HFF-Myc (cell line): Measurements from ENCODE around the gene PRKAG2.

Experiments used
- DNase-seq: peaks from one replicate; pipeline ENCODE4 v3.0.0-alpha.2; 2011; ENCODE audit warnings: low read depth; ENCODE audit errors: extremely low read depth
- H3K4me3 ChIP-seq: replicated peaks from 2 replicates; pipeline ENCODE4 v1.5.1; 2011; ENCODE audit warnings: low read depth, mild to moderate bottlenecking, control low read depth, low read length
- TF ChIP-seq, protein P1 (sequence below): IDR thresholded peaks from 2 replicates; pipeline ENCODE4 v1.5.1; 2012; ENCODE audit warnings: mild to moderate bottlenecking, low read depth, low read length, control low read depth; ENCODE audit errors: missing control alignments

PRKAG2 gene

GRCh38 chr7:151603951-151604350, 273.0 kb downstream of the PRKAG2 start:
- H3K4me3 ChIP-seq: no peak overlapping the region
- no peak for DNase-seq
- TF ChIP-seq, protein P1, sequence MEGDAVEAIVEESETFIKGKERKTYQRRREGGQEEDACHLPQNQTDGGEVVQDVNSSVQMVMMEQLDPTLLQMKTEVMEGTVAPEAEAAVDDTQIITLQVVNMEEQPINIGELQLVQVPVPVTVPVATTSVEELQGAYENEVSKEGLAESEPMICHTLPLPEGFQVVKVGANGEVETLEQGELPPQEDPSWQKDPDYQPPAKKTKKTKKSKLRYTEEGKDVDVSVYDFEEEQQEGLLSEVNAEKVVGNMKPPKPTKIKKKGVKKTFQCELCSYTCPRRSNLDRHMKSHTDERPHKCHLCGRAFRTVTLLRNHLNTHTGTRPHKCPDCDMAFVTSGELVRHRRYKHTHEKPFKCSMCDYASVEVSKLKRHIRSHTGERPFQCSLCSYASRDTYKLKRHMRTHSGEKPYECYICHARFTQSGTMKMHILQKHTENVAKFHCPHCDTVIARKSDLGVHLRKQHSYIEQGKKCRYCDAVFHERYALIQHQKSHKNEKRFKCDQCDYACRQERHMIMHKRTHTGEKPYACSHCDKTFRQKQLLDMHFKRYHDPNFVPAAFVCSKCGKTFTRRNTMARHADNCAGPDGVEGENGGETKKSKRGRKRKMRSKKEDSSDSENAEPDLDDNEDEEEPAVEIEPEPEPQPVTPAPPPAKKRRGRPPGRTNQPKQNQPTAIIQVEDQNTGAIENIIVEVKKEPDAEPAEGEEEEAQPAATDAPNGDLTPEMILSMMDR: no peak

- DNase-seq: no peak
- no peak overlapping the region for H3K4me3 ChIP-seq
- TF ChIP-seq, protein P1: no peak
These were observed 275.2 kb downstream of the PRKAG2 start for GRCh38 chr7:151601521-151602305.

GRCh38 chr7:151600331-151600730, 276.6 kb downstream of the PRKAG2 start:
- TF ChIP-seq, protein P1: no peak
- DNase-seq: no peak
- H3K4me3 ChIP-seq: 0 out of 2 replicates have a peak overlapping the region, but pooled peaks have one; percentile 2

GRCh38 chr7:151599401-151600227, 277.3 kb downstream of the PRKAG2 start:
- peak; percentile 77 for DNase-seq
- H3K4me3 ChIP-seq: 0 out of 2 replicates have a peak overlapping the region, but pooled peaks have one; percentile 2
- TF ChIP-seq, protein P1: peak; percentile 3

DNA sequence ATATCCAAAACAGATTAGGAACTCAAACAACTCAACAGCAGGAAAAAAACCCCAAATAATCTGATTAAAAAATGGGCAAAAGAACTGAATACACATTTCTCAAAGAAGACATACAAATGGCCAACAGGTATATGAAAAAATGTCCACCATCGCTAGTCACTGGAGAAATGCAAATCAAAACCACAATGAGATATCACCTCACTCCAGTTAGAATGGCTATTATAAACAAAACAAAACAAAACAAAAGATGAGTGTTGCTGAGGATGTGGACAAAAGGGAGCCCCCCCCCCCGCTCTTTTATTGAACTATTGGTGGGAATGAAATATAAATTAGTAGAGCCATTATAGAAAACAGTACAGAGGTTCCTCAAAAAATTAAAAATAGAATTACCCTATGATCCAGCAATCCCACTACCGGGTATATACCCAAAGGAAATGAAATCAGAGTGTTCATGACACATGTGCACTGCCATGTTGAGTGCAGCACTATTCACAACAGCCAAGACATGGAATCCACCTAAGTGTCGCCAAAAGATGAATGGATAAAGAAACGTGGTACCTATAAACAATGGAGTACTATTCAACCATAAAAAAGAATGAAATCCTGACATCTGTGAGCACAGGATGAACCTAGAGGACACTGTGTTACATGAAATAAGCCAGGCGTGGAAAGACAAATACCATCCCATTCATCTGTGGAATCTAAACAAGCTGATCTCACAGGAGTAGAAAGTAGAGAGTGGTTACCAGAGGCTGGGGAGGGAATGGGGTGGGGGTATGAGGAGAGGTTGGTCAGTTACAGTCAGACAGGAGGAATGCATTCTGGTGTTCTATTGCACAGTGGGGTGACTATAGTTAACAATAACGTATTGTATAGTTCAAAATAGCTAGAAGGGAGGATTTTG, 279.1 kb downstream of the PRKAG2 start:
- TF ChIP-seq, protein P1: no peak
- no peak for DNase-seq
- H3K4me3 ChIP-seq: no peak overlapping the region

- no peak for DNase-seq
- TF ChIP-seq, protein P1: no peak
These were observed 281.1 kb downstream of the PRKAG2 start for GRCh38 chr7:151595702-151596350.

More at GRCh38 chr7:151595702-151596350, 281.1 kb downstream of the PRKAG2 start:
- no peak overlapping the region for H3K4me3 ChIP-seq
